HG03442 (cell line): ENCODE data around the gene NET1.
"Not testable (repeated sequence)": the region's sequence is repeated elsewhere in the genome, so short reads cannot be mapped to it uniquely, and the experiment has no call there.

Experiments
- ATAC-seq: cut with Tn5 transposase; IDR thresholded peaks from one replicate; pipeline ENCODE4 v1.9.1; 2021; ENCODE audit warnings: mild to moderate bottlenecking, moderate library complexity; ENCODE audit not compliant: unreplicated experiment

The NET1 gene

GRCh38 chr10:5461914-5462840 lies 49.8 kb downstream of the NET1 start:
- ATAC-seq: no peak

- ATAC-seq: no peak
Measured at GRCh38 chr10:5462841-5463293, 50.5 kb downstream of the NET1 start.

GRCh38 chr10:5464546-5464945 lies 52.2 kb downstream of the NET1 start:
- ATAC-seq: no peak

GRCh38 chr10:5465976-5466450 lies 53.7 kb downstream of the NET1 start:
- ATAC-seq: no peak

GRCh38 chr10:5466451-5467206 lies 54.3 kb downstream of the NET1 start:
- no peak for ATAC-seq

GRCh38 chr10:5467207-5467535 lies 54.8 kb downstream of the NET1 start:
- ATAC-seq: no peak

DNA sequence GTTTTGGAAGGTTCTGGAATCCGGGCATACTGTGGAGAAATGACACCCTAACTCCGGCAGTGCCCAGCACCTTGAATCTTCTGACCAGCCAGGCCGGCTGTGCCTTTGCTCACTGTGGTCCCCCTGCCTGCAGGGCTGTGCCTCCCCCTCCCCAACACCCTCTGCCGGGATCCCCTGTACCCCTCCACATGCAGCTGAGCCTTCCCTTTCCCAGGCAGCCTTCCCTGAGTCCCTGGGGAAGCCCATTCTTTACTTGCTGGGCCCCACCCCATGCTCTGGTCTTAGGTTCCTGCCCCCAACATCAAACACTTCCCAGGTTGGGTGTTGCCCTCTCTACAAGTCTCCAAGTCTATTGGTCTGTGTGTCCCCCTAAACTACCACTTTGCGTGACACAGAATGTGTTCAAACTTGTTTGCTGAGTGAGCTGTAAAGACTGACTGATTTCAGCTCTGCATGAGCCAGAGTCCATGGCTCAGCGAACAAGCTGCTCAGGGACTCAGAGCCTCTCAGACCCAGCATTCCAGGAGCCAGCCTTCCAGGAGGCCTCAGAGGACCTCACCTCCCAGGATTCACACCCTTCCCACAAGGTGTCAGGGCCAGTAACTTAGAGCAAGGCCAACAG lies 55.4 kb downstream of the NET1 start:
- no peak for ATAC-seq

DNA sequence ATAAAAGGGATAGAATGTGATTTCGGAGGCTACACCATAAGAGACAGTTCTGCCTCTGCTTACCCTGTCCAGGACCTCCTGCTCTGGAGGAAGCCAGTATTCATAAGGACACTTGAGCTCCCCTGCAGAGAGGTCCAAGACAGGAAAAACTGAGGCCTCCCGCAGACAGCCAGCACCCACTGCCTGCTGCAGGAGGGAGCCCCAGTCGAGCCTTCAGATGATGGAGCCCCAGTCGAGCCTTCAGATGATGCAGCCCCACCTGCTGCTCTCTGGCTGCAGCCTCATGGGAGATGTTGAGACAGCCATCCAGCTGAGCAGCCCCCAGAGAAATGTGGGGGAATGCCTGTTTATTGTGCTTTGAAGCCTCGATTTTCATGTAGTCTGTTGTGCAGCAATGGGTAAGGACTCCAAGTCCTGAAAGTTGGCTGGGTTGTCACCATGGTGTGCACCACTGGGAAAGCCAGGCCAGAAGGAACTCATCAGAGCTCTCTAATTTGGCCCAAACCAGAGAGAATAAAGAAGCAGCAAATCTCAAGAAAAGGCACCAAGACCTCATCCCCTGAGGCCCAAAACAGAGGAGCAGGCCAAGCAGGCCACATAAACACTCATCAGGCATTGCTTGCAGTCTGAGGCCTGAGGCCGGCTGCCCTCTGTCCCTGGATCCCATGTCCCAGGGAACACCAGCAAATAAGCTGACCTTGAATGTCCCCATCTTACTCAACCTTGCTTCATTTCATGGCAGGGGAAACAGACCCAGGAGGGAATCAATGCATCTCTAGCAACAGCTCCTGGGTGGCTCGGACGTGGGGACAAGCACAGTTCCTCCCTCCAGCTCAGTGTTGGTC lies 56.1 kb downstream of the NET1 start:
- ATAC-seq: no peak

DNA sequence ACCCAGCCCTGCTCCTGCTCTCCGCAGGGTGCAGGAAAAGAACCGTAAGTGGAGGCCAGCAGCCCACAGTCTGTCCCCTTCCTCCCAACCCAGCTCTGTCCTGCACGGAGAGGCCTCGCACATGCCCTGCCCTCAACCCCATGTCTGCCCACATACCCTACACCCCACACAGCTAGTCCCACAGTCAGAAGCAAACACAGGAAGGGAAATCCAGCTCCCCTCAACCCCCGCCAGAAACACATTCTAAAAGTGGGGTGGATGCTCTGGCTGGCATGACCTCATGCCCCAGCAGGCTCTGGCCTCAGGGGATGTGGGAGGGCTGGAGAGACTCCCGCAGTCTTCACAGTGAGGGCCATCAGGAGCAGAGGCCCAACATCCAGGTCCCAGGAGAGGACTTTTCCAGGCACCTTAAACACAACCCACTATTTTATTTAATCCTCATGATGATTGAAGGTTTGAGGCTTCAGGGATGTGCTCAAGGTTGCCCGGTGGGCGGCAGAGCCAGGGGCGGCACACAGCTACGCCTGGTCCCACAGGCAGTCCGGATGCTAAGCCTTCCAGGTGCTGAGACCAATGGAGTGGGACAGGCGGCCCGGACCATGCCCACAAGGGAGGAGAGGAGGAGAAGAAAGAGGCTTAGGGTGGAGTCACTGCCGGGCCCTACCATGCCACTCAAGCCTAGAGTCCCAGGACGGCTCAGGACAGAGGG lies 57.1 kb downstream of the NET1 start:
- ATAC-seq: no peak

GRCh38 chr10:5470062-5470751 lies 57.9 kb downstream of the NET1 start:
- no peak for ATAC-seq

DNA sequence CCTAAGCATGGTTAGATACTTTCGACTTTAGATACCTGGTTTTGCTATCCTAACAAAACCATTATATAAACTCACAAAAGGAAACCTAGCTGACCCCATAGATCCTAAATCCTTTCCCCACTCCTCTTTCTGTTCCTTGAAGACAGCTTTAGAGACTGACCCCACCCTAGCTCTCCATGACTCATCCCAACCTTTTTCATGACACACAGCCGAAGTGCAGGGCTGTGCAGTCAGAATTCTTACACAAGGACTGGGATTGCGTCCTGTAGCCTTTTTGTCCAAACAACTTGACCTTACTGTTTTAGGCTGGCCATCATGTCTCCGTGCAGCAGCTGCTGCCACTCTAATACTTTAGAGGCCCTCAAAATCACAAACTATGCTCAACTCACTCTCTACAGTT lies 62.3 kb downstream of the NET1 start:
- not testable (repeated sequence) for ATAC-seq

GRCh38 chr10:5475088-5475487 lies 62.7 kb downstream of the NET1 start:
- ATAC-seq: not testable (repeated sequence)

GRCh38 chr10:5475974-5476807 lies 63.8 kb downstream of the NET1 start:
- not testable (repeated sequence) for ATAC-seq

- ATAC-seq: no peak
Measured at GRCh38 chr10:5476918-5477525, 64.7 kb downstream of the NET1 start.

GRCh38 chr10:5477948-5478693 lies 65.8 kb downstream of the NET1 start:
- ATAC-seq: no peak

DNA sequence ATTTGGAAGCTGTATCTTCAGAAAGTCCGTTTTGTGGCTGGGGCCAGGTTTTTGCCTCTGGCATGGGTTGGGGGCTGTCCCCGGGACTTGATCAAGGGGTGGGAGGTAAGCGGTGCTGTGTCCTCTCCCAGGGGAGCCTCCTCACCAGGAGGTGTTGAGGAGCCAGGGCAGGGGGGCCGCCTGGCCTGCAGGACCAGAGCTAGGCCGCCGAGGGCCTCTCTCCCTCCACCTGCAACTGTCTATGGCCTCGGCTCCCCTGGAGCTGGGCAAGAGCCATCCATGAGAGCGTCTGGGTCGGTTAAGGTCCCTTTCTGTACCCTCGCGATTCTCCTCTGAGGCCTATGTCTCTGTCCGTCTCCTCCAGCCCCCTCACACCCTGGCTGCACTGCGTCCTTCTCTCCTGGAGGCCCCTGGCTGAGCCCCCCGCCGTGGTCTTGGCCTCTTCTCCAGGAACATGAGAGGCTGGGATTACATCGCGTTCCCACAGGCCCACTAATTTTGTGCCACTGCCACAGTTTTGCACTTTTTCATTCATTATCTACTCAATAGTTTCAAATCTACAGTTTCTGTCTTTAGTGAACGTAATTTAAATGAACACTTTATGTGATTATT lies 66.4 kb downstream of the NET1 start:
- no peak for ATAC-seq
